ENCODE data around the gene GJD3. TPM values are rescaled to one million over a fixed set of nuclear protein-coding genes. Genes with fewer than 3 reads are reported as not detected.
"Not testable (repeated sequence)": the region's sequence is repeated elsewhere in the genome, so short reads cannot be mapped to it uniquely, and the experiment has no call there.

The GJD3 gene
- total RNA-seq, 1 experiment from 2014 or later = not detected

DNA sequence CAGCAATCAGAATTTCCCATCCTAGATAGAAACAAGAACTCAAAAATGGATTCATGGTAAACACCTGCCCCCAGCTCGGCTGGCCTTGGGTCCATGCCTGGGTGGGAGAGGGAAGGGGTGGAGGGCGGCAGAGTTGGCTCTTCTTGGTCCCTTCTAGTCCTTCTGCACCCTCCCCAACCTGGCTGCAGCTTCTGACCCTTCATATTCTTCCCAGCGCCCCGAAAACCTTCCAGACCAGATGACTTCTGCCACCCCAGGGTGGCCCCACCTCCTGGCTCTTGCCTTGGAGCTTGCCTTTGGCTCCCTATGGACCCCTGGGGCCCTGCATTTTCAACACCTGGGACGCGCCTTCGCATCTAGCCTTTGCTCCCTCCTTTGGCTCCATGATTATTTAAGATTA lies 5.4 kb upstream of the GJD3 start:
- Histone ChIP-seq H2BK5ac (ENCODE audit: insufficient read length, low read length) (no peak overlapping the region), H3K9me3 (ENCODE audit: control insufficient read depth, low read depth, low read length) (no peaks in the 10 kb centered on the region), H2AFZ (ENCODE audit: low read length) (no peak overlapping the region), H3T11ph (ENCODE audit: low read length) (no peak overlapping the region), H3K9ac (ENCODE audit: extremely low read depth, insufficient read length, low read length) (no peak overlapping the region), H4K91ac (ENCODE audit: insufficient read length, low read depth, low read length) (no peak overlapping the region), H2AK5ac (ENCODE audit: insufficient read length, low read length) (no peak overlapping the region), H4K20me1 (ENCODE audit: control insufficient read depth, insufficient read depth, insufficient read length) (no peaks in the 10 kb centered on the region), H4K5ac (ENCODE audit: insufficient read length, low read depth, low read length) (no peak overlapping the region), H3K23me2 (ENCODE audit: insufficient read length, low read depth, low read length, poor library complexity, severe bottlenecking) (no peaks in the 10 kb centered on the region), H2BK120ac (ENCODE audit: low read depth, low read length, poor library complexity, severe bottlenecking) (no peak overlapping the region), H3K4me1 (ENCODE audit: insufficient read depth, low read length) (peaks cover under 1% of the 10 kb centered on the region; the same call in 1 of the 2 replicates), H2BK15ac (ENCODE audit: low read depth, low read length) (no peak overlapping the region), H2BK20ac (ENCODE audit: low read depth, low read length, poor library complexity, severe bottlenecking) (no peak overlapping the region), H3K56ac (ENCODE audit: insufficient read length, low read depth, low read length) (no peak overlapping the region), H3K14ac (ENCODE audit: insufficient read depth, low read length) (no peak overlapping the region), H3K79me1 (ENCODE audit: insufficient read depth, low read depth, low read length, poor library complexity, severe bottlenecking) (no peaks in the 10 kb centered on the region), H3K4ac (ENCODE audit: low read depth, low read length) (no peak overlapping the region), H3K18ac (ENCODE audit: insufficient read length, low read depth, low read length) (no peak overlapping the region), H3K4me2 (ENCODE audit: insufficient read depth, insufficient read length, low read length) (no peak overlapping the region), H3K79me2 (ENCODE audit: insufficient read depth, low read length) (no peaks in the 10 kb centered on the region), H3K27ac (ENCODE audit: insufficient read length, low read depth, low read length) (no peak overlapping the region), H4K8ac (replicated peaks; ENCODE audit: insufficient read length, low read depth, low read length) (no peak overlapping the region), H2BK12ac (ENCODE audit: insufficient read length, low read depth, low read length) (no peak overlapping the region), H3K27me3 (ENCODE audit: insufficient read depth, low read length) (no peaks in the 10 kb centered on the region), H3K23ac (ENCODE audit: insufficient read length, low read depth, low read length) (no peak overlapping the region)
- Mint-ChIP-seq H3K9me3 (peaks cover 4 to 6% of the 10 kb centered on the region in 2 experiments; a peak in 4 of 5 replicates), H3K4me1 (peaks cover 6 to 11% of the 10 kb centered on the region in 2 experiments), H3K27me3 (ENCODE audit: low read depth) (peaks cover 3% of the 10 kb centered on the region), H3K4me3 (no peak overlapping the region), H3K36me3 (ENCODE audit: insufficient read depth in 1 of 3, low read depth in 3 of 3) (peaks cover 0 to 5% (median 2%) of the 10 kb centered on the region in 3 experiments; a peak in 4 of 7 replicates), H3K27ac (no peak overlapping the region)
- WGBS (ENCODE audit: extremely low coverage, insufficient read length, low lambda C conversion rate) = no CpG with 5 or more reads among the region's 7 CpGs
- TF ChIP-seq, protein P1, sequence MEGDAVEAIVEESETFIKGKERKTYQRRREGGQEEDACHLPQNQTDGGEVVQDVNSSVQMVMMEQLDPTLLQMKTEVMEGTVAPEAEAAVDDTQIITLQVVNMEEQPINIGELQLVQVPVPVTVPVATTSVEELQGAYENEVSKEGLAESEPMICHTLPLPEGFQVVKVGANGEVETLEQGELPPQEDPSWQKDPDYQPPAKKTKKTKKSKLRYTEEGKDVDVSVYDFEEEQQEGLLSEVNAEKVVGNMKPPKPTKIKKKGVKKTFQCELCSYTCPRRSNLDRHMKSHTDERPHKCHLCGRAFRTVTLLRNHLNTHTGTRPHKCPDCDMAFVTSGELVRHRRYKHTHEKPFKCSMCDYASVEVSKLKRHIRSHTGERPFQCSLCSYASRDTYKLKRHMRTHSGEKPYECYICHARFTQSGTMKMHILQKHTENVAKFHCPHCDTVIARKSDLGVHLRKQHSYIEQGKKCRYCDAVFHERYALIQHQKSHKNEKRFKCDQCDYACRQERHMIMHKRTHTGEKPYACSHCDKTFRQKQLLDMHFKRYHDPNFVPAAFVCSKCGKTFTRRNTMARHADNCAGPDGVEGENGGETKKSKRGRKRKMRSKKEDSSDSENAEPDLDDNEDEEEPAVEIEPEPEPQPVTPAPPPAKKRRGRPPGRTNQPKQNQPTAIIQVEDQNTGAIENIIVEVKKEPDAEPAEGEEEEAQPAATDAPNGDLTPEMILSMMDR (conservative IDR thresholded peaks at IDR 0.05) = no peak
- no peak for DNase-seq

DNA sequence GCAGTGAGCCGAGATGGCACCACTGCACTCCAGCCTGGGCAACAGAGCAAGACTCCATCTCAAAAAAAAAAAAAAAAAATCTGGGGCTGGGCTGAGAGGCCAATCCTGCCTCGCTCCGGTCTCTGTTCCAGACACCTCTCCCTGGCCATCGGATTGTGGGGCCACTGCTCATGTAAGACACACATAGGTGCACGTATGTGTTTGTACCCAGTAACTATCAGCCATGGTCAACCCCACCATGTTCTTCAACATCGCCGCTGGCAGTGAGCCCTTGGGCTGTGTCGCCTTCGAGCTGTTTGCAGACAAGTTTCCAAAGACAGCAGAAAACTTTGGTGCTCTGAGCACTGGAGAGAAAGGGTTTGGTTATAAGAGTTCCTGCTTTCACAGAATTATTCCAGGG lies 3.2 kb upstream of the GJD3 start:
- not testable (repeated sequence) for H3K27ac ChIP-seq (ENCODE audit: insufficient read length, low read depth, low read length); H3K27me3 ChIP-seq (ENCODE audit: insufficient read depth, low read length); H2AFZ ChIP-seq (ENCODE audit: low read length); H2BK12ac ChIP-seq (ENCODE audit: insufficient read length, low read depth, low read length); H2BK120ac ChIP-seq (ENCODE audit: low read depth, low read length, poor library complexity, severe bottlenecking); H3K4ac ChIP-seq (ENCODE audit: low read depth, low read length); H4K8ac ChIP-seq (replicated peaks; ENCODE audit: insufficient read length, low read depth, low read length); H3K4me2 ChIP-seq (ENCODE audit: insufficient read depth, insufficient read length, low read length); H3K36me3 Mint-ChIP-seq (ENCODE audit: insufficient read depth in 1 of 3, low read depth in 3 of 3); H3K4me3 Mint-ChIP-seq; H3K23ac ChIP-seq (ENCODE audit: insufficient read length, low read depth, low read length); H3K79me1 ChIP-seq (ENCODE audit: insufficient read depth, low read depth, low read length, poor library complexity, severe bottlenecking); H3K56ac ChIP-seq (ENCODE audit: insufficient read length, low read depth, low read length); H3T11ph ChIP-seq (ENCODE audit: low read length); H3K27ac Mint-ChIP-seq; H4K20me1 ChIP-seq (ENCODE audit: control insufficient read depth, insufficient read depth, insufficient read length); H3K9me3 Mint-ChIP-seq; H2BK15ac ChIP-seq (ENCODE audit: low read depth, low read length); H2BK20ac ChIP-seq (ENCODE audit: low read depth, low read length, poor library complexity, severe bottlenecking); H3K79me2 ChIP-seq (ENCODE audit: insufficient read depth, low read length); H4K91ac ChIP-seq (ENCODE audit: insufficient read length, low read depth, low read length); H3K4me1 ChIP-seq (ENCODE audit: insufficient read depth, low read length); DNase-seq; H3K9me3 ChIP-seq (ENCODE audit: control insufficient read depth, low read depth, low read length); H3K18ac ChIP-seq (ENCODE audit: insufficient read length, low read depth, low read length); H3K9ac ChIP-seq (ENCODE audit: extremely low read depth, insufficient read length, low read length); H2BK5ac ChIP-seq (ENCODE audit: insufficient read length, low read length); H3K14ac ChIP-seq (ENCODE audit: insufficient read depth, low read length); H4K5ac ChIP-seq (ENCODE audit: insufficient read length, low read depth, low read length); H2AK5ac ChIP-seq (ENCODE audit: insufficient read length, low read length)
- H3K23me2 ChIP-seq (ENCODE audit: insufficient read length, low read depth, low read length, poor library complexity, severe bottlenecking) = peaks cover 10% of the 10 kb centered on the region
- Mint-ChIP-seq H3K27me3 (ENCODE audit: low read depth) (peaks cover 22% of the 10 kb centered on the region), H3K4me1 (peaks cover 7 to 20% of the 10 kb centered on the region in 2 experiments)
- no CpG with 5 or more reads among the region's 9 CpGs for WGBS (ENCODE audit: extremely low coverage, insufficient read length, low lambda C conversion rate)
